HCT116 (cell line): Measurements from ENCODE around the gene PRPS1L1. TPM values are rescaled to one million over a fixed set of nuclear protein-coding genes. Genes with fewer than 3 reads are reported as not detected.

Experiments used
- ATAC-seq: fragments of 200-7000 bp; cut with Tn5 transposase; 2 replicates; pipeline ENCODE4 v1.9.1; 2020; ENCODE audit warnings: mild to moderate bottlenecking, moderate library complexity
- BruUV-seq: library from RNA; stranded (reverse); fragments of 400-500 nt; replicated peaks from 2 replicates; lab custom pipeline; 2021; lab: Mats Ljungman, UMichigan
- CTCF ChIA-PET: fragments of 300-600 bp; sonication (Branson Sonifier 250); formaldehyde crosslinking; loops from one replicate; lab custom pipeline; 2021; ENCODE audit warnings: antibody characterized with exemption; lab: Charles Lee
- POLR2A ChIA-PET: fragments of 300-600, 350-600 bp; sonication (Branson Sonifier 250); formaldehyde crosslinking; loops from one replicate; lab custom pipeline; 2021; ENCODE audit warnings: antibody characterized with exemption; lab: Charles Lee
- RAD21 ChIA-PET, 2 experiments: fragments of 300-600 bp; sonication (Branson Sonifier 250); formaldehyde crosslinking; loops; one replicate each; lab custom pipeline; 2023; ENCODE audit warnings: low total read pairs in 2 of 2; ENCODE audit not compliant: uncharacterized antibody in 2 of 2, unreplicated experiment in 2 of 2, low non-redundant PET in 1 of 2; lab: Charles Lee
- DNase-seq: peaks from one replicate; pipeline ENCODE4 v3.0.0-alpha.2; 2010; ENCODE audit warnings: low read depth, low spot score
- H2AFZ ChIP-seq: fragments of 200-600 bp; shearing (Covaris generic), sonication (generic); 2 replicates; pipeline ENCODE4 v1.6.1; 2017; ENCODE audit warnings: low read depth, mixed run types, mixed read lengths, antibody characterized with exemption, low read length; ENCODE audit not compliant: poor library complexity, severe bottlenecking
- H3K27ac ChIP-seq: 2 replicates; pipeline ENCODE4 v1.5.1; 2012; ENCODE audit warnings: low read depth, low read length
- H3K27me3 ChIP-seq: fragments of 200-600 bp; sonication (generic); 2 replicates; pipeline ENCODE4 v1.6.1; 2016; ENCODE audit warnings: mixed run types, low read length, mixed read lengths; ENCODE audit not compliant: insufficient read depth
- H3K36me3 ChIP-seq, 2 experiments: fragments of 200-500 bp in 1 of 2; fragments of 200-600 bp in 1 of 2; sonication (Bioruptor generic) in 1 of 2; sonication (generic) in 1 of 2; 2 replicates each; pipeline versions ENCODE4 v1.5.1 to v1.6.1; 2014 to 2016; ENCODE audit warnings: low read length in 2 of 2, inconsistent platforms in 1 of 2, mixed read lengths in 1 of 2, mixed run types in 1 of 2; ENCODE audit not compliant: insufficient read depth in 2 of 2, control insufficient read depth in 1 of 2
- H3K4me1 ChIP-seq, 2 experiments: fragments of 200-600 bp in 1 of 2; sonication (generic) in 1 of 2; 2 replicates each; pipeline versions ENCODE4 v1.5.1 to v1.6.1; 2012 to 2017; ENCODE audit warnings: low read length in 2 of 2, inconsistent platforms in 1 of 2, mild to moderate bottlenecking in 1 of 2, mixed read lengths in 1 of 2, mixed run types in 1 of 2, moderate library complexity in 1 of 2; ENCODE audit not compliant: insufficient read depth in 2 of 2, control insufficient read depth in 1 of 2
- H3K4me2 ChIP-seq: fragments of 200-600 bp; sonication (generic); 2 replicates; pipeline ENCODE4 v1.6.1; 2017; ENCODE audit warnings: mixed run types, low read length, mixed read lengths
- H3K4me3 ChIP-seq, 2 experiments: fragments of 200-600 bp in 1 of 2; sonication (generic) in 1 of 2; replicated peaks in 1 of 2; 2 replicates each; pipeline ENCODE4 v1.5.1; 2011 to 2016; ENCODE audit warnings: low read length in 2 of 2, control low read depth in 1 of 2, low read depth in 1 of 2, mild to moderate bottlenecking in 1 of 2, mixed read lengths in 1 of 2, mixed run types in 1 of 2
- H3K79me2 ChIP-seq: fragments of 200-600 bp; sonication (generic); 2 replicates; pipeline ENCODE4 v1.6.1; 2017; ENCODE audit warnings: mild to moderate bottlenecking, mixed run types, low read length, moderate library complexity, mixed read lengths; ENCODE audit not compliant: insufficient read depth
- H3K9ac ChIP-seq: fragments of 200-600 bp; sonication (generic); 2 replicates; pipeline ENCODE4 v1.6.1; 2016; ENCODE audit warnings: low read length, mixed read lengths
- H3K9me2 ChIP-seq: fragments of 200-600 bp; sonication (generic), shearing (Covaris generic); 2 replicates; pipeline ENCODE4 v1.6.1; 2017; ENCODE audit warnings: mixed run types, mild to moderate bottlenecking, moderate library complexity; ENCODE audit not compliant: insufficient read depth
- H3K9me3 ChIP-seq, 2 experiments: fragments of 200-500 bp in 1 of 2; fragments of 200-600 bp in 1 of 2; sonication (Bioruptor generic) in 1 of 2; sonication (generic) in 1 of 2; 2 replicates each; pipeline ENCODE4 v1.6.1; 2014 to 2017; ENCODE audit warnings: low read length in 2 of 2, mixed read lengths in 2 of 2, inconsistent platforms in 1 of 2, low read depth in 1 of 2, mild to moderate bottlenecking in 1 of 2, mixed run types in 1 of 2, moderate library complexity in 1 of 2; ENCODE audit not compliant: control insufficient read depth in 1 of 2, insufficient read depth in 1 of 2
- H4K20me1 ChIP-seq: fragments of 200-600 bp; sonication (generic), shearing (Covaris generic); 2 replicates; pipeline ENCODE4 v1.6.1; 2017; ENCODE audit warnings: mixed run types, mild to moderate bottlenecking, moderate library complexity; ENCODE audit not compliant: insufficient read depth
- CBX3 ChIP-seq: IDR thresholded peaks from 2 replicates; pipeline ENCODE4 v1.6.1; 2012; ENCODE audit warnings: low read depth
- CTCF ChIP-seq, 3 experiments: fragments of 200-600 bp in 1 of 3; sonication (generic) in 1 of 3; IDR thresholded peaks in 2 of 3; conservative IDR thresholded peaks in 1 of 3; 2 replicates each; pipeline ENCODE4 v1.5.1; 2012 to 2017; ENCODE audit warnings: low read depth in 2 of 3, low read length in 2 of 3, antibody characterized with exemption in 1 of 3, borderline replicate concordance in 1 of 3, control low read depth in 1 of 3, mild to moderate bottlenecking in 1 of 3, mixed read lengths in 1 of 3, mixed run types in 1 of 3, moderate library complexity in 1 of 3; ENCODE audit not compliant: insufficient read depth in 1 of 3
- EGR1 ChIP-seq: IDR thresholded peaks from 2 replicates; pipeline ENCODE4 v1.6.1; 2012; ENCODE audit warnings: low read depth
- FOSL1 ChIP-seq: IDR thresholded peaks from 2 replicates; pipeline ENCODE4 v1.6.1; 2012; ENCODE audit warnings: low read depth
- JUND ChIP-seq: IDR thresholded peaks from 2 replicates; pipeline ENCODE4 v1.6.1; 2012
- POLR2AphosphoS5 ChIP-seq: IDR thresholded peaks from 2 replicates; pipeline ENCODE4 v1.6.1; 2011; ENCODE audit warnings: mild to moderate bottlenecking, low read depth, low read length, moderate library complexity
- SP1 ChIP-seq: IDR thresholded peaks from 2 replicates; pipeline ENCODE4 v1.6.1; 2012; ENCODE audit warnings: low read depth
- SRF ChIP-seq: IDR thresholded peaks from 2 replicates; pipeline ENCODE4 v1.6.1; 2012; ENCODE audit warnings: low read depth
- YY1 ChIP-seq: IDR thresholded peaks from 2 replicates; pipeline ENCODE4 v1.6.1; 2011; ENCODE audit warnings: low read length, low read depth, moderate library complexity, mild to moderate bottlenecking; ENCODE audit not compliant: insufficient replicate concordance; ENCODE audit errors: extremely low read depth
- intact Hi-C: fragments of 100-400 bp; cut with micrococcal nuclease; formaldehyde crosslinking; loops from 2 replicates; pipeline ENCODE4 v1.10.0; 2022
- total RNA-seq: library from RNA; stranded (reverse); gene quantifications from one replicate; pipeline ENCODE4 v1.2.1, GENCODE V29; 2021; ENCODE audit not compliant: unreplicated experiment

Gene PRPS1L1
- total RNA-seq, 1 experiment from 2014 or later: not detected

GRCh38 chr7:18019555-18019954, 8.1 kb downstream of the PRPS1L1 start:
- intact Hi-C loops: no loop called here
- Histone ChIP-seq H3K27ac (no peak overlapping the region), H3K4me3 (peak overlapping the region in 1 of 2 experiments; percentile 19; a peak in 1 of 4 replicates), H2AFZ (peak overlapping the region; percentile 95), H3K4me2 (peak overlapping the region; percentile 67), H4K20me1 (no peaks in the 10 kb centered on the region), H3K4me1 (peaks cover 5 to 16% of the 10 kb centered on the region in 2 experiments), H3K27me3 (no peaks in the 10 kb centered on the region)
- ChIA-PET POLR2A (no interaction called here), CTCF (interaction anchor here (1.3 kb wide), 1 partner anchor 45 kb away, joined by 4 read pairs; no protein-coding TSS in a partner anchor)
- no peak for TF ChIP-seq YY1
- no peak for TF ChIP-seq POLR2AphosphoS5
- peak; percentile 62 for TF ChIP-seq JUND
- peak; percentile 44 for TF ChIP-seq SP1
- no peak for TF ChIP-seq EGR1
- TF ChIP-seq FOSL1: peak; percentile 69
- no peak for TF ChIP-seq CBX3
- TF ChIP-seq, all 23 proteins: peak for 3
- BruUV-seq: no TSS peak
- H3K9ac ChIP-seq: no peak overlapping the region
- no peaks in the 10 kb centered on the region for H3K79me2 ChIP-seq
- peak; percentile 65; the same call in 1 of the 2 replicates for ATAC-seq
- no peaks in the 10 kb centered on the region for H3K9me3 ChIP-seq
- RAD21 ChIA-PET: no interaction called here
- H3K36me3 ChIP-seq: no peaks in the 10 kb centered on the region
- H3K9me2 ChIP-seq: no peaks in the 10 kb centered on the region
- DNase-seq: peak; percentile 16

GRCh38 chr7:18018296-18019215, 9.1 kb downstream of the PRPS1L1 start:
- CTCF ChIA-PET: no interaction called here
- H2AFZ ChIP-seq: peak overlapping the region; percentile 78
- intact Hi-C loops: no loop called here
- H3K4me3 ChIP-seq: no peak overlapping the region
- H3K79me2 ChIP-seq: no peaks in the 10 kb centered on the region
- H3K9me2 ChIP-seq: no peaks in the 10 kb centered on the region
- ATAC-seq (no peak), DNase-seq (no peak)
- H3K27ac ChIP-seq: no peak overlapping the region
- RAD21 ChIA-PET: no interaction called here
- no peaks in the 10 kb centered on the region for H3K9me3 ChIP-seq
- no peaks in the 10 kb centered on the region for H4K20me1 ChIP-seq
- TF ChIP-seq CTCF (IDR thresholded peaks at IDR 0.05 in 2 of 3, conservative IDR thresholded peaks at IDR 0.05 in 1 of 3; ENCODE audit: borderline replicate concordance in 1 of 3, insufficient read depth in 1 of 3, low read depth in 2 of 3, low read length in 2 of 3): no peak
- no peak for TF ChIP-seq SRF
- BruUV-seq: no TSS peak
- no peaks in the 10 kb centered on the region for H3K27me3 ChIP-seq
- H3K4me2 ChIP-seq: 0 out of 2 replicates have a peak overlapping the region, but pooled peaks have one; percentile 67
- no peaks in the 10 kb centered on the region for H3K36me3 ChIP-seq
- no peak overlapping the region for H3K9ac ChIP-seq
- POLR2A ChIA-PET: no interaction called here
- peaks cover 5 to 16% of the 10 kb centered on the region in 2 experiments for H3K4me1 ChIP-seq
